ENCODE data around the gene ATF2. TPM values are rescaled to one million over a fixed set of nuclear protein-coding genes. Genes with fewer than 3 reads are reported as not detected.
A peak's percentile ranks its signal among the peaks of the same experiment; 100 is the strongest.

ATF2 gene
- total and polyA plus RNA-seq, 2 of the 13 experiments (the other 11 are each of a cell fraction or from before 2014, with no cell fraction given), result 91.6 to 95.1 TPM

DNA sequence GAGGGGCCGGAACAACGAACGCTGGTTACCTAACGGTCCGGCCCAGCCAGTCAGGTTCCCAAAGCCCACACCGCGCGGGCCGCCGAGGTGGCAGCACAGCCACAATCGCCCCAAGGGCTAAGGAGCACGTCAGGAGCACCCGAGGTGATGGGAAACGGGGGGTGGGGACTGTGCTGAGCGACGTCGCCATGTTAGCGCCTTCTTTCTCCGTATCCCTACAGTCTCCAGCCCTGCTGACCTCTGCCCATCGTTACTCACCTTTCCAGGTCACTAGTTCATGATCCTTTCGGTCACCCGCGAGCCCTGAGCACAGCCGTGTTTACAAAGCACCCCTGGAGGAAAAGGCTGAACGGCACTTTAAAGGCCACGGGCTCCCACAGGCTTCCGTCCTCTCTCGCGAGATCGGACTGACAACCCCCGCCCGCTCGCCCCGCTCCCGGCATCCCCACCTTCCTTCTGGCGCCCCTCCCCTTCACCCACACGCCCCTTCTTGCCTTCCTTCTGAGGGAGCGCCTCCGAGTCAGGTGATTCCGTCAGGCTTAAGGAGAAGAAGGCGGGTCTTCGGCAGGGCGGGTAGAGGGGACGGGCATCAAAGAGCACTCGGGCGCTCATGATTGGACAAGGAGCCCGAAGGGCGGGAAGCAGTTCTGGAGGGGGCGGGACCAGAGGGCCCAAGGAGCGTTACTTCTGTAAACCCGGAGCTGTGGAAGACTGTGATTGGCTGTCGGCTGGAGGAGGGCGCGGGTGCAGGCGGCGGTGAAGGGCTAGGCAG lies at the start of gene ATF2 (continued):
- TF ChIP-seq SMARCC2 (IDR thresholded peaks at IDR 0.05), result no peak
- TF ChIP-seq MZF1 (CRISPR knock-in tag; IDR thresholded peaks at IDR 0.05; ENCODE audit: borderline replicate concordance), result peak; percentile 53; the same call in 1 of the 2 replicates
- TF ChIP-seq ZNF547 (CRISPR knock-in tag; IDR thresholded peaks at IDR 0.05), result peak; percentile 71; the same call in 1 of the 2 replicates
- TF ChIP-seq ZNF253 (CRISPR knock-in tag; IDR thresholded peaks at IDR 0.05; ENCODE audit: borderline replicate concordance), result no peak
- TF ChIP-seq, protein P1, sequence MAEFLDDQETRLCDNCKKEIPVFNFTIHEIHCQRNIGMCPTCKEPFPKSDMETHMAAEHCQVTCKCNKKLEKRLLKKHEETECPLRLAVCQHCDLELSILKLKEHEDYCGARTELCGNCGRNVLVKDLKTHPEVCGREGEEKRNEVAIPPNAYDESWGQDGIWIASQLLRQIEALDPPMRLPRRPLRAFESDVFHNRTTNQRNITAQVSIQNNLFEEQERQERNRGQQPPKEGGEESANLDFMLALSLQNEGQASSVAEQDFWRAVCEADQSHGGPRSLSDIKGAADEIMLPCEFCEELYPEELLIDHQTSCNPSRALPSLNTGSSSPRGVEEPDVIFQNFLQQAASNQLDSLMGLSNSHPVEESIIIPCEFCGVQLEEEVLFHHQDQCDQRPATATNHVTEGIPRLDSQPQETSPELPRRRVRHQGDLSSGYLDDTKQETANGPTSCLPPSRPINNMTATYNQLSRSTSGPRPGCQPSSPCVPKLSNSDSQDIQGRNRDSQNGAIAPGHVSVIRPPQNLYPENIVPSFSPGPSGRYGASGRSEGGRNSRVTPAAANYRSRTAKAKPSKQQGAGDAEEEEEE (CRISPR knock-in tag; IDR thresholded peaks at IDR 0.05; ENCODE audit: borderline replicate concordance), result peak; percentile 85; the same call in 1 of the 2 replicates
- TF ChIP-seq PLRG1 (conservative IDR thresholded peaks at IDR 0.05), result no peak
- TF ChIP-seq ZNF10 (CRISPR knock-in tag; IDR thresholded peaks at IDR 0.05; ENCODE audit: borderline replicate concordance, low read depth), result no peak
- TF ChIP-seq PHF8 (CRISPR knock-in tag; IDR thresholded peaks at IDR 0.05), result peak; percentile 90
- TF ChIP-seq, protein P2, sequence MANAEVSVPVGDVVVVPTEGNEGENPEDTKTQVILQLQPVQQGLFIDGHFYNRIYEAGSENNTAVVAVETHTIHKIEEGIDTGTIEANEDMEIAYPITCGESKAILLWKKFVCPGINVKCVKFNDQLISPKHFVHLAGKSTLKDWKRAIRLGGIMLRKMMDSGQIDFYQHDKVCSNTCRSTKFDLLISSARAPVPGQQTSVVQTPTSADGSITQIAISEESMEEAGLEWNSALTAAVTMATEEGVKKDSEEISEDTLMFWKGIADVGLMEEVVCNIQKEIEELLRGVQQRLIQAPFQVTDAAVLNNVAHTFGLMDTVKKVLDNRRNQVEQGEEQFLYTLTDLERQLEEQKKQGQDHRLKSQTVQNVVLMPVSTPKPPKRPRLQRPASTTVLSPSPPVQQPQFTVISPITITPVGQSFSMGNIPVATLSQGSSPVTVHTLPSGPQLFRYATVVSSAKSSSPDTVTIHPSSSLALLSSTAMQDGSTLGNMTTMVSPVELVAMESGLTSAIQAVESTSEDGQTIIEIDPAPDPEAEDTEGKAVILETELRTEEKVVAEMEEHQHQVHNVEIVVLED (CRISPR knock-in tag; IDR thresholded peaks at IDR 0.05; ENCODE audit: borderline replicate concordance), result peak; percentile 72
- TF ChIP-seq ZBTB20 (CRISPR knock-in tag; IDR thresholded peaks at IDR 0.05; ENCODE audit: borderline replicate concordance, low read depth), result peak; percentile 76; the same call in 1 of the 2 replicates
- peak; percentile 98 for TF ChIP-seq EEA1 (CRISPR knock-in tag; IDR thresholded peaks at IDR 0.05; ENCODE audit: borderline replicate concordance)
- peak; percentile 87 for TF ChIP-seq ZNF788 (CRISPR knock-in tag; IDR thresholded peaks at IDR 0.05; ENCODE audit: borderline replicate concordance)
- TF ChIP-seq PAF1 (CRISPR knock-in tag; IDR thresholded peaks at IDR 0.05), result no peak
- no peak for TF ChIP-seq KDM4B (CRISPR knock-in tag; IDR thresholded peaks at IDR 0.05)
- TF ChIP-seq, protein P3, sequence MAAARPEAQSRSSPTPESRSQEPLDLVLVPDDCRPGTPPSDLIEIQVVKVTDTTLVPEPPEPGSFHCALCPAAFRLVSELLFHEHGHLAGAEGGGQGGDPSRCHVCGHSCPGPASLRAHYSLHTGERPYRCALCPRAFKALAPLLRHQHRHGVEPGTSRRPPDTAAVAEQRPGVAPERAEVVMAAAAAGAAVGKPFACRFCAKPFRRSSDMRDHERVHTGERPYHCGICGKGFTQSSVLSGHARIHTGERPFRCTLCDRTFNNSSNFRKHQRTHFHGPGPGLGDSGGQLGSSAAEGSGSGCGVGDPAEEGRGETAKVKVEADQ (CRISPR knock-in tag; IDR thresholded peaks at IDR 0.05; ENCODE audit: borderline replicate concordance), result no peak
- TF ChIP-seq ZNF558 (CRISPR knock-in tag; IDR thresholded peaks at IDR 0.05; ENCODE audit: borderline replicate concordance), result peak; percentile 91; the same call in 1 of the 2 replicates
- no peak; the same call in 1 of the 2 replicates for TF ChIP-seq ZNF354B (CRISPR knock-in tag; IDR thresholded peaks at IDR 0.05)
- no peak; the same call in 1 of the 2 replicates for TF ChIP-seq TP53 (CRISPR knock-in tag; conservative IDR thresholded peaks at IDR 0.05)
- TF ChIP-seq GZF1 (CRISPR knock-in tag; IDR thresholded peaks at IDR 0.05), result no peak; the same call in 1 of the 2 replicates
- TF ChIP-seq, protein P4, sequence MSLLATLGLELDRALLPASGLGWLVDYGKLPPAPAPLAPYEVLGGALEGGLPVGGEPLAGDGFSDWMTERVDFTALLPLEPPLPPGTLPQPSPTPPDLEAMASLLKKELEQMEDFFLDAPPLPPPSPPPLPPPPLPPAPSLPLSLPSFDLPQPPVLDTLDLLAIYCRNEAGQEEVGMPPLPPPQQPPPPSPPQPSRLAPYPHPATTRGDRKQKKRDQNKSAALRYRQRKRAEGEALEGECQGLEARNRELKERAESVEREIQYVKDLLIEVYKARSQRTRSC (CRISPR knock-in tag; IDR thresholded peaks at IDR 0.05; ENCODE audit: low read depth), result 0 out of 2 replicates have a peak, but pooled peaks have one; percentile 68
- peak; percentile 99 for TF ChIP-seq CHD2 (IDR thresholded peaks at IDR 0.05; ENCODE audit: low read depth, low read length)

All from HepG2 (cell line).